ENCODE data around the gene CLDND2. TPM values are rescaled to one million over a fixed set of nuclear protein-coding genes. Genes with fewer than 3 reads are reported as not detected.

The CLDND2 gene
- total and polyA plus RNA-seq, 2 experiments from 2014 or later = 1.2 to 7.2 TPM

DNA sequence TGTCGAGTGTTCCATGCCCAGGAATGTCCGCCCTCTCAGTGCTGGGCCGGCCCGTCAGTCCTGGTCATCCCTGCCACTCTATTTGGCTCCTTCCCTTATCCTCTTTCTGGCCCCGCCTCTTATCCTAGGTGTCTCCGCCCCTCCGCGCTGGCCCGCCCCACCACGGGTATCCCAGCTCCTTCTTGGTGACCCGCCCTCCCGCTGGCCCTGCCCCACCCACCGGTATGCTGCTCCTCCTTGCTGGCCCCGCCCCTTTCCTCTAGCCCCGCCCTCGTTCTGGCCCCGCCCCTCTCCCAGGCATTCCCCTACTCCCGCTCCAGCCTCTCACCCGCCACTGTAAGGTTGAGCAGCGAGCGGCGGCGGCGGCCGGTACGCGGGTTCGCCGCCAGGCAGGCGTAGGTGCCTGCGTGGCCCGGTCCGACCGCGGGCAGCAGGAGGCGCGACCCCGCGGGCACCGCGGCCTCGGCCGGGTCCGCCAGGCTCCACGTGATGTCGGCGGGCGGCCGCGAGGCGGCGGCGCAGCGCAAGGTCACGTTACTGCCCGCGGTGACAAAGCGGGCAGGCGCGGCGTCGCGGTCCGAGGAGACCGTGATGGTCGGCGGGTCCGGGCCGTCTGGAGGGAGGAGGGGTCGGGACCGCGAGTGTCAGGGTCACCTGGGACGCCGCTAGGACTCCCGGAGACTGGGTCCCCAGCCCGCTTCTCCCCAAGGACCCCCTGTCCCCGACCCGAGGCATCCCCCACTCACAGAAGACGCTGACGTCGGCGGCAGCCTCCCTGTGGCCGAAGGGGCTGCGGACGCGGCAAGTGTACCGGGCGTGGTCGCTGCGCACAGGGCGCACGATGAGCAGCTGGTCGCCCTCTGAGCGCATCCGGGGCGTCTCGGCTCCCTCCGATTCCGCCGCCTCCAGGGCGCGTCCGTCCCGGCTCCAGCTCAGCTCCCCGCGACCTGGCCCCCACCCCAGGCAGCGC lies 28.8 kb downstream of the CLDND2 start:
- Histone ChIP-seq H3K36me3 (replicated peaks; ENCODE audit: insufficient read depth, low read depth) (no peaks in the 10 kb centered on the region), H3K4me3 (peak overlapping the region; percentile 60), H3K79me2 (no peaks in the 10 kb centered on the region), H3K4me2 (peak overlapping the region; percentile 99), H2AFZ (peak overlapping the region; percentile 89), H4K20me1 (ENCODE audit: insufficient read depth, poor library complexity, severe bottlenecking) (no peaks in the 10 kb centered on the region), H3K9me3 (ENCODE audit: low read depth) (no peaks in the 10 kb centered on the region), H3K9me2 (replicated peaks; ENCODE audit: insufficient read depth) (no peaks in the 10 kb centered on the region), H3K27me3 (no peaks in the 10 kb centered on the region), H3K4me1 (ENCODE audit: insufficient read depth) (peaks cover 3% of the 10 kb centered on the region), H3K27ac (peak overlapping the region; percentile 80)
- 2% methylated on average over 64 of the region's 107 CpGs for WGBS (ENCODE audit: low lambda C conversion rate, missing lambda C conversion rate)
- peak; percentile 99 for DNase-seq (ENCODE audit: low spot score)
- no peak for TF ChIP-seq EZH2phosphoT487 (IDR thresholded peaks at IDR 0.05; ENCODE audit: low read depth, severe bottlenecking, unreplicated experiment)

GRCh38 chr19:51339313-51339686 lies 29.5 kb downstream of the CLDND2 start:
- Histone ChIP-seq H2AFZ (peak overlapping the region; percentile 89), H3K27ac (peak overlapping the region; percentile 80), H3K4me2 (peak overlapping the region; percentile 99), H3K36me3 (replicated peaks; ENCODE audit: insufficient read depth, low read depth) (no peaks in the 10 kb centered on the region), H3K4me3 (peak overlapping the region; percentile 53), H4K20me1 (ENCODE audit: insufficient read depth, poor library complexity, severe bottlenecking) (no peaks in the 10 kb centered on the region), H3K9me2 (replicated peaks; ENCODE audit: insufficient read depth) (no peaks in the 10 kb centered on the region), H3K4me1 (ENCODE audit: insufficient read depth) (peaks cover 3% of the 10 kb centered on the region), H3K27me3 (no peaks in the 10 kb centered on the region), H3K79me2 (no peaks in the 10 kb centered on the region), H3K9me3 (ENCODE audit: low read depth) (no peaks in the 10 kb centered on the region)
- DNase-seq (ENCODE audit: low spot score) = peak; percentile 66
- TF ChIP-seq EZH2phosphoT487 (IDR thresholded peaks at IDR 0.05; ENCODE audit: low read depth, severe bottlenecking, unreplicated experiment) = no peak
- TF ChIP-seq, protein P1, sequence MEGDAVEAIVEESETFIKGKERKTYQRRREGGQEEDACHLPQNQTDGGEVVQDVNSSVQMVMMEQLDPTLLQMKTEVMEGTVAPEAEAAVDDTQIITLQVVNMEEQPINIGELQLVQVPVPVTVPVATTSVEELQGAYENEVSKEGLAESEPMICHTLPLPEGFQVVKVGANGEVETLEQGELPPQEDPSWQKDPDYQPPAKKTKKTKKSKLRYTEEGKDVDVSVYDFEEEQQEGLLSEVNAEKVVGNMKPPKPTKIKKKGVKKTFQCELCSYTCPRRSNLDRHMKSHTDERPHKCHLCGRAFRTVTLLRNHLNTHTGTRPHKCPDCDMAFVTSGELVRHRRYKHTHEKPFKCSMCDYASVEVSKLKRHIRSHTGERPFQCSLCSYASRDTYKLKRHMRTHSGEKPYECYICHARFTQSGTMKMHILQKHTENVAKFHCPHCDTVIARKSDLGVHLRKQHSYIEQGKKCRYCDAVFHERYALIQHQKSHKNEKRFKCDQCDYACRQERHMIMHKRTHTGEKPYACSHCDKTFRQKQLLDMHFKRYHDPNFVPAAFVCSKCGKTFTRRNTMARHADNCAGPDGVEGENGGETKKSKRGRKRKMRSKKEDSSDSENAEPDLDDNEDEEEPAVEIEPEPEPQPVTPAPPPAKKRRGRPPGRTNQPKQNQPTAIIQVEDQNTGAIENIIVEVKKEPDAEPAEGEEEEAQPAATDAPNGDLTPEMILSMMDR (IDR thresholded peaks at IDR 0.05; ENCODE audit: poor library complexity) = no peak
- TF ChIP-seq EZH2 (IDR thresholded peaks at IDR 0.05; ENCODE audit: borderline replicate concordance) = no peak
- 2% methylated on average over 10 of the region's 10 CpGs for WGBS (ENCODE audit: low lambda C conversion rate, missing lambda C conversion rate)

GRCh38 chr19:51338563-51339312 lies 30.1 kb downstream of the CLDND2 start:
- DNase-seq (ENCODE audit: low spot score) = peak; percentile 94
- no peaks in the 10 kb centered on the region for H3K9me2 ChIP-seq (replicated peaks; ENCODE audit: insufficient read depth)
- peak overlapping the region; percentile 99 for H3K4me2 ChIP-seq
- WGBS (ENCODE audit: low lambda C conversion rate, missing lambda C conversion rate) = 17% methylated on average over 22 of the region's 43 CpGs
- peak overlapping the region; percentile 53 for H3K4me3 ChIP-seq
- H4K20me1 ChIP-seq (ENCODE audit: insufficient read depth, poor library complexity, severe bottlenecking) = no peaks in the 10 kb centered on the region
- no peak for TF ChIP-seq EZH2phosphoT487 (IDR thresholded peaks at IDR 0.05; ENCODE audit: low read depth, severe bottlenecking, unreplicated experiment)
- no peak for TF ChIP-seq EZH2 (IDR thresholded peaks at IDR 0.05; ENCODE audit: borderline replicate concordance)
- TF ChIP-seq, protein P1 (IDR thresholded peaks at IDR 0.05; ENCODE audit: poor library complexity) = peak; percentile 98
- H3K36me3 ChIP-seq (replicated peaks; ENCODE audit: insufficient read depth, low read depth) = no peaks in the 10 kb centered on the region
- peaks cover 3% of the 10 kb centered on the region for H3K4me1 ChIP-seq (ENCODE audit: insufficient read depth)
- H3K79me2 ChIP-seq = no peaks in the 10 kb centered on the region
- H3K27me3 ChIP-seq = no peaks in the 10 kb centered on the region
- peak overlapping the region; percentile 80 for H3K27ac ChIP-seq
- H3K9me3 ChIP-seq (ENCODE audit: low read depth) = no peaks in the 10 kb centered on the region
- H2AFZ ChIP-seq = peak overlapping the region; percentile 89

All from hepatocyte (in vitro differentiated cells).